Measurements from ENCODE around the gene NR3C2. TPM values are rescaled to one million over a fixed set of nuclear protein-coding genes. Genes with fewer than 3 reads are reported as not detected.

NR3C2 gene
- total RNA-seq, 5 donors from 2014 or later (not counting 1 experiment from before 2014, with no cell fraction given) = 33.5 to 60.4 (median 34.5) TPM

DNA sequence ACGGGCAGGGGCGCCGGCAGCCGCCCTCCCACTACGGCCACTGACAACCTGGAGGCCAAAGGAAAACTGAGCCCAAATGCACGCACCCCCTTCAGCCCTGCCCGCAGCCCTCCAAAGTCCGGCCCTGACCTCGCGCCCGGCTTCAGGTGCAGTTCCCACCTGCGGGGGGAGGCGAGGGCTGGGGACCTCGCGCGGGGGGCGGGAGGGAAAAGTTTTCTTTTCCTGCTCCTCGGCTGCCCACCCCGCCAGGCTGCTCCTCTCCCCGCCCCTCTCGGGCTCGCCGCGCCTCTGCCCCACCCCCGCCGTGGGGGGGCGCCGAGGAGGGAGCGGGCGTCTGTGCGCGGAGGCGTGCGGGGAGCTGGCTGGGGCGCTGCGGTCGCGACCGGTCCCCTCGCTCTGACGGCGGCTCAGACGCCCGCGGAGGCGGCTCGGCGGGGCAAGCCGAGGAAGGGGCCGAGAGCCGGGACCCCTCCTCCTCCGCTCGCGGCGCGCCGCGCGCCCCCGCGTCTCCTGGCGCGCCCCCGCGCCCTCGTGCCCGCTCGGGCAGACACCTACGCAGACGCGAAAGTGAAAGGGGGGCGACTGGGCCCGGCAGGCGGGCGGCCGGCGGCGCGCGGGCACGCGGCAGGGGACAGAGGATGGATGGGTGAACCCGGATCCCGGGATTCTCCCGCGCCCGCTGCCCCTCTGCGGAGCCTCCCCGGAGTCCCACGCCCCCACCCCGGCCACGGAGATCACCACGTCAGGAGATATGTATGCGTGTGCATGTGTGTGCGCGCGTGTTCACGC, 3.1 kb upstream of the NR3C2 start:
- peaks cover 0 to 2% of the 10 kb centered on the region in 2 donors for H3K27me3 Mint-ChIP-seq
- no peaks in the 10 kb centered on the region for H3K36me3 Mint-ChIP-seq
- peaks cover 31 to 38% (median 37%) of the 10 kb centered on the region in 3 donors for H3K4me1 Mint-ChIP-seq
- Histone ChIP-seq H3K9me3 (no peaks in the 10 kb centered on the region), H3K4me1 (ENCODE audit: control insufficient read depth in 1 of 2, extremely low read depth in 1 of 2, insufficient read depth in 2 of 2, low read length in 2 of 2) (peaks cover 18 to 29% of the 10 kb centered on the region in 2 experiments), H3K4me3 (ENCODE audit: control insufficient read depth in 1 of 2, extremely low read depth in 1 of 2, low read length in 1 of 2) (peak overlapping the region; percentile 73 to 95), H3K36me3 (ENCODE audit: control insufficient read depth in 2 of 2, extremely low read depth in 1 of 2, insufficient read depth in 1 of 2, low read length in 1 of 2) (no peaks in the 10 kb centered on the region), H3K27me3 (replicated peaks in 1 of 2; ENCODE audit: control insufficient read depth in 2 of 2, extremely low read depth in 1 of 2, insufficient read depth in 2 of 2, low read length in 1 of 2) (peaks cover 10 to 16% of the 10 kb centered on the region in 2 experiments), H3K27ac (ENCODE audit: low read length) (peak overlapping the region; percentile 71)
- H3K27ac Mint-ChIP-seq = peak overlapping the region; percentile 92 to 97
- DNase-seq (peak; percentile 57 to 85 (median 71)), ATAC-seq (replicated peaks in 1 of 4) (peak; percentile 39 to 48 (median 43))
- WGBS (ENCODE audit: insufficient coverage) = under 1% methylated on average over 71 of the region's 98 CpGs
- POLR2A ChIA-PET = interaction anchor here in 1 of 2 donors (0.7 kb wide), 1 partner anchor 231 kb away, joined by 3 read pairs; no protein-coding TSS in a partner anchor
- CTCF ChIA-PET = no interaction called here
- peak overlapping the region; percentile 86 to 88 (median 87) for H3K4me3 Mint-ChIP-seq
- H3K9me3 Mint-ChIP-seq = no peaks in the 10 kb centered on the region

GRCh38 chr4:148444296-148445070, 2.3 kb upstream of the NR3C2 start:
- peak overlapping the region; percentile 98 to 100 (median 99) for H3K4me3 Mint-ChIP-seq
- H3K4me1 Mint-ChIP-seq = peaks cover 38 to 46% (median 45%) of the 10 kb centered on the region in 3 donors
- H3K4me1 ChIP-seq (ENCODE audit: control insufficient read depth in 1 of 2, extremely low read depth in 1 of 2, insufficient read depth in 2 of 2, low read length in 2 of 2) = peaks cover 18 to 29% of the 10 kb centered on the region in 2 experiments
- peak; percentile 28 to 69 (median 52) for DNase-seq
- CTCF ChIA-PET = no interaction called here
- peak overlapping the region; percentile 80 to 99 for H3K27ac Mint-ChIP-seq
- H3K4me3 ChIP-seq (ENCODE audit: control insufficient read depth in 1 of 2, extremely low read depth in 1 of 2, low read length in 1 of 2) = peak overlapping the region; percentile 86 to 95
- under 1% methylated on average over 87 of the region's 89 CpGs for WGBS (ENCODE audit: insufficient coverage)
- H3K36me3 ChIP-seq (ENCODE audit: control insufficient read depth in 2 of 2, extremely low read depth in 1 of 2, insufficient read depth in 1 of 2, low read length in 1 of 2) = no peaks in the 10 kb centered on the region
- POLR2A ChIA-PET = interaction anchor here in 1 of 2 donors (2.1 kb wide), 1 partner anchor 68 kb away, joined by 7 read pairs; no protein-coding TSS in a partner anchor
- no peaks in the 10 kb centered on the region for H3K9me3 ChIP-seq
- H3K36me3 Mint-ChIP-seq = no peaks in the 10 kb centered on the region
- peaks cover 0 to 2% of the 10 kb centered on the region in 2 donors for H3K27me3 Mint-ChIP-seq
- H3K27ac ChIP-seq (ENCODE audit: low read length) = peak overlapping the region; percentile 92
- peak; percentile 10 to 29 (median 15) for ATAC-seq (replicated peaks in 1 of 4)
- no peaks in the 10 kb centered on the region for H3K9me3 Mint-ChIP-seq
- H3K27me3 ChIP-seq (replicated peaks in 1 of 2; ENCODE audit: control insufficient read depth in 2 of 2, extremely low read depth in 1 of 2, insufficient read depth in 2 of 2, low read length in 1 of 2) = peaks cover 10 to 15% of the 10 kb centered on the region in 2 experiments

DNA sequence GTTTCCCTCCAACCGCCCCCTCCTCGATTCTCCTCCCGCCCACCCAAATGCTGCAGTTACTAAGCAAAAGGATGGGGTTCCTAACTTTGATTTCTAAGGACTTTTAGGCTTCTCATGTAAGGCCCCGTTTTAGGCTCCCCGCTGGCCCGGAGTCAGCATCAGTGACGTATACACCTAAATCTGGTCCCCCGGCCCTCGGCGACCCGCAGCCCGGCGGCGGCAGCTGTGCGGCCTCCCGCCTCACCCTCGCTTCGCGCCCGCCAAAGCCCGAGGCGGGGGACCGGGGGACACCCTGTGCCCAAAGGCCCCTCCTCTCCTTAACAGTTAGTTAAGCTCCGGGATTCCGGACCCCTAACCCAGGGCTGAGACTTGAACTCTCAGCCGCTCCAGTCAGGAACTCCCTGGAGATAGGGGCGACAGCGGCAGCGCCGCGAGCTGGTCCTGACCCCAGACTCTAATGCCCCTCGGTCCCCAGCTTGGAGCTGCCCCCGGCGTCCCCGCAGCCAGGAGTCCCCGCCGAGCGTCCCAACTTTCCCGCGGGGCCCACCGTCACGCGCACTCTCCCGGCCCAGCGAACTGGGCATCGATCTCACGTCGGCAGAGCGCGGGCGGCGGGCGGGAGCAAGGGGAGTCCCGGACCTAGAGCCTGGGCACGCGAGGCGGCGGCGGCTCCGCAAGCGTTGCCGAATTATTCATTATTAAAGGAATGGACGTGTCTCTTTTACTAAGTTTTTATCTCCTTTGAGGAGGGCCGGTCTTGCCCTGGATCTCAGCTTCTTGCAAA, 1.5 kb upstream of the NR3C2 start:
- peaks cover 0 to 2% of the 10 kb centered on the region in 2 donors for H3K27me3 Mint-ChIP-seq
- Histone ChIP-seq H3K9me3 (no peaks in the 10 kb centered on the region), H3K4me3 (ENCODE audit: control insufficient read depth in 1 of 2, extremely low read depth in 1 of 2, low read length in 1 of 2) (peak overlapping the region; percentile 86 to 95), H3K27ac (ENCODE audit: low read length) (peak overlapping the region; percentile 92), H3K27me3 (replicated peaks in 1 of 2; ENCODE audit: control insufficient read depth in 2 of 2, extremely low read depth in 1 of 2, insufficient read depth in 2 of 2, low read length in 1 of 2) (peaks cover 10 to 11% of the 10 kb centered on the region in 2 experiments), H3K4me1 (ENCODE audit: control insufficient read depth in 1 of 2, extremely low read depth in 1 of 2, insufficient read depth in 2 of 2, low read length in 2 of 2) (peaks cover 18 to 32% of the 10 kb centered on the region in 2 experiments), H3K36me3 (ENCODE audit: control insufficient read depth in 2 of 2, extremely low read depth in 1 of 2, insufficient read depth in 1 of 2, low read length in 1 of 2) (no peaks in the 10 kb centered on the region)
- no peak for ATAC-seq (replicated peaks in 1 of 4)
- ChIA-PET POLR2A (interaction anchor here (0.5 to 2.1 kb wide), 13 partner anchors 10 to 834 kb away, joined by 3 to 14 read pairs (median 7); no protein-coding TSS in a partner anchor), CTCF (interaction anchor here (0.6 to 1.5 kb wide), 4 partner anchors 67 to 759 kb away, joined by 3 to 10 read pairs (median 8); no protein-coding TSS in a partner anchor)
- H3K9me3 Mint-ChIP-seq = no peaks in the 10 kb centered on the region
- H3K27ac Mint-ChIP-seq = peak overlapping the region; percentile 99
- peaks cover 43 to 52% (median 51%) of the 10 kb centered on the region in 3 donors for H3K4me1 Mint-ChIP-seq
- no peaks in the 10 kb centered on the region for H3K36me3 Mint-ChIP-seq
- 0% methylated on average over 62 of the region's 64 CpGs for WGBS (ENCODE audit: insufficient coverage)
- peak in 31 of 35 experiments; percentile 1 to 59 (median 15) for DNase-seq
- H3K4me3 Mint-ChIP-seq = peak overlapping the region; percentile 98 to 100 (median 99)

DNA sequence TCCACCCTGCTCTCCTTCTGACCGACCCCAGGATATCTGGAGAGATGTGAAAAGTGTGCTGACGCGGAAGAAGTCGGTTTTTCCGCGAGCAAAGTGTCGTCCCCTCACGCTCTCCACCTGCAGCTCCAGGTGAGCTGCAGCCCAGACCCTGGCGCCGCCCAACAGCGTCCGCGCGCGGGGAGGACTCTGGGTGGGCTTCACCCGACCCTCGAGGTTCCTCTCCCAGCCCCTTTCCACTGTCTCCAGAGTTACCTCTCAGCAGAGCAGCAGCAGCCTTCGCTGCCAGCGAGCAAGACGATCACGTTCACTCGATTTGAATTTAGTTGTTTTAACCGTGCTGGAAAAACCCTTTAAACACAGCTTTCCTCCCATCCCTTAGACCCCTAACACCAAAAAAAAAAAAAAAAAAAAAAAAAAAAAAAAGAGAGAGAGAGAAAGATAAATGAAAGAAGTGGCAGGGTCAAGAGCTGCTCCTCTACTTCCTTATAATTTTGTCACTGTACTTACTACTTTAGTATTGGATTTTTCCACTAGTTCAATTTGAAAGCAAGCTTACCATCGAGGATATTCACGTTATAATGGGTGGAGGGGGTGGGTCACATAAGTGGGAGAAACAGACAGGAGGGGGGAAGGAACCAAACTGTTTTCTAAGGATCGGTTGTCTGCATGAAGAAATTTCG, 758 bp upstream of the NR3C2 start:
- Mint-ChIP-seq H3K9me3 (no peaks in the 10 kb centered on the region), H3K27me3 (peaks cover 0 to 2% of the 10 kb centered on the region in 2 donors), H3K36me3 (no peaks in the 10 kb centered on the region), H3K4me1 (peaks cover 49 to 59% (median 58%) of the 10 kb centered on the region in 3 donors), H3K4me3 (peak overlapping the region; percentile 98 to 100 (median 99)), H3K27ac (peak overlapping the region; percentile 99)
- Histone ChIP-seq H3K27ac (ENCODE audit: low read length) (peak overlapping the region; percentile 92), H3K27me3 (replicated peaks in 1 of 2; ENCODE audit: control insufficient read depth in 2 of 2, extremely low read depth in 1 of 2, insufficient read depth in 2 of 2, low read length in 1 of 2) (peaks cover 10 to 11% of the 10 kb centered on the region in 2 experiments), H3K36me3 (ENCODE audit: control insufficient read depth in 2 of 2, extremely low read depth in 1 of 2, insufficient read depth in 1 of 2, low read length in 1 of 2) (no peaks in the 10 kb centered on the region), H3K4me1 (ENCODE audit: control insufficient read depth in 1 of 2, extremely low read depth in 1 of 2, insufficient read depth in 2 of 2, low read length in 2 of 2) (peaks cover 18 to 32% of the 10 kb centered on the region in 2 experiments), H3K9me3 (no peaks in the 10 kb centered on the region), H3K4me3 (ENCODE audit: control insufficient read depth in 1 of 2, extremely low read depth in 1 of 2, low read length in 1 of 2) (peak overlapping the region; percentile 86 to 95)
- ChIA-PET POLR2A (interaction anchor here (0.5 to 2.1 kb wide), 25 partner anchors 10 to 833 kb away, joined by 3 to 14 read pairs (median 4); no protein-coding TSS in a partner anchor), CTCF (interaction anchor here (0.6 to 1.5 kb wide), 6 partner anchors 67 to 759 kb away, joined by 3 to 10 read pairs (median 6); no protein-coding TSS in a partner anchor)
- 0% methylated on average over 16 of the region's 27 CpGs for WGBS (ENCODE audit: insufficient coverage)
- ATAC-seq (replicated peaks in 1 of 4) (peak; percentile 0 to 3 (median 1)), DNase-seq (peak in 2 of 35 experiments; percentile 12 to 25)

GRCh38 chr4:148441624-148441985, 609 bp downstream of the NR3C2 start:
- Histone ChIP-seq H3K27me3 (replicated peaks in 1 of 2; ENCODE audit: control insufficient read depth in 2 of 2, extremely low read depth in 1 of 2, insufficient read depth in 2 of 2, low read length in 1 of 2) (peaks cover 10 to 11% of the 10 kb centered on the region in 2 experiments), H3K9me3 (no peaks in the 10 kb centered on the region), H3K4me1 (ENCODE audit: control insufficient read depth in 1 of 2, extremely low read depth in 1 of 2, insufficient read depth in 2 of 2, low read length in 2 of 2) (peaks cover 18 to 28% of the 10 kb centered on the region in 2 experiments), H3K4me3 (ENCODE audit: control insufficient read depth in 1 of 2, extremely low read depth in 1 of 2, low read length in 1 of 2) (peak overlapping the region; percentile 86 to 95), H3K27ac (ENCODE audit: low read length) (no peak overlapping the region), H3K36me3 (ENCODE audit: control insufficient read depth in 2 of 2, extremely low read depth in 1 of 2, insufficient read depth in 1 of 2, low read length in 1 of 2) (no peaks in the 10 kb centered on the region)
- Mint-ChIP-seq H3K4me1 (peaks cover 49 to 59% (median 55%) of the 10 kb centered on the region in 3 donors), H3K27me3 (peaks cover 0 to 2% of the 10 kb centered on the region in 2 donors), H3K36me3 (peaks cover under 1% of the 10 kb centered on the region), H3K4me3 (peak overlapping the region; percentile 98 to 100 (median 99)), H3K27ac (peak overlapping the region; percentile 99), H3K9me3 (no peaks in the 10 kb centered on the region)
- CTCF ChIA-PET = interaction anchor here in 1 of 2 donors (1.0 kb wide), 1 partner anchor 575 kb away, joined by 3 read pairs; no protein-coding TSS in a partner anchor
- DNase-seq (peak in 1 of 35 experiments; percentile 15), ATAC-seq (replicated peaks in 1 of 4) (no peak)
- no CpG with 5 or more reads among the region's 12 CpGs for WGBS (ENCODE audit: insufficient coverage)
- POLR2A ChIA-PET = interaction anchor here in 1 of 2 donors (0.6 to 0.9 kb wide), 2 partner anchors 60 to 388 kb away, joined by 3 read pairs; no protein-coding TSS in a partner anchor
